Measurements from ENCODE around the gene EIF3F.

DNA sequence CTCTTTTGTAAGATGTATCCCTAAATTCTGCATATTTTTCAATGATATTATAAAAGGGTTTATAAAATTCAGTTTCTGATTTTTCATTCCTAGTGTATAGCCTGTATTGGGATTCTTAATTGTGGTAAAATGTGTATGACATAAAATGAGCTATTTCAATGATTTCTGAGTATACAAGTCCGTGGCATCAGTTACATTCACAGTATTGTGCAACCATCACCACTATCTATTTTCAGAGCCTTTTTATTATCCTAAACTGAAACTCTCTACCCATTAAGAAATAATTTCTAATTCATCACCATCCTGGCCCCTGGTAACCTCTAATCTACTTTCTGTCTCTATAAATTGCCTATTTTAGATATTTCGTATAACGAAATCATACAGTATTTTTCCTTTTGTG lies 39.8 kb downstream of the EIF3F start:
- no peak for TF ChIP-seq POLR2A (IDR thresholded peaks at IDR 0.05)
- no peak for TF ChIP-seq CTCF (IDR thresholded peaks at IDR 0.05)
- TF ChIP-seq EP300 (IDR thresholded peaks at IDR 0.05), result no peak

Data from suprapubic skin (tissue), 3 donors.